ENCODE measurements around the gene BSG.

BSG gene

GRCh38 chr19:533364-534058 is 38.9 kb upstream of the BSG start:
- peak overlapping the region; percentile 76 for H3K4me3 ChIP-seq (ENCODE audit: low read length)
- no peak overlapping the region for H3K27ac ChIP-seq (ENCODE audit: low read depth, low read length)
- no peaks in the 10 kb centered on the region for H3F3A ChIP-seq (ENCODE audit: control insufficient read depth, insufficient read depth)
- H3K4me1 ChIP-seq (ENCODE audit: control insufficient read depth, low read length): peaks cover 17% of the 10 kb centered on the region
- H3K9me2 ChIP-seq (replicated peaks; ENCODE audit: control insufficient read depth, low read length): no peaks in the 10 kb centered on the region
- peaks cover 38% of the 10 kb centered on the region for H3K79me2 ChIP-seq (ENCODE audit: control insufficient read depth, low read length)
- TF ChIP-seq CTCF (IDR thresholded peaks at IDR 0.05; ENCODE audit: low read depth, low read length, poor library complexity, severe bottlenecking): no peak
- no peak for TF ChIP-seq EZH2phosphoT487 (IDR thresholded peaks at IDR 0.05; ENCODE audit: borderline replicate concordance, low read length)
- peaks cover 26% of the 10 kb centered on the region for H3K36me3 ChIP-seq (ENCODE audit: control insufficient read depth, low read length)
- H3K9me3 ChIP-seq (ENCODE audit: control insufficient read depth, insufficient read depth, low read length): no peaks in the 10 kb centered on the region
- no peaks in the 10 kb centered on the region for H3K27me3 ChIP-seq (ENCODE audit: control insufficient read depth, low read length)
- H3K4me2 ChIP-seq (ENCODE audit: low read length): peak overlapping the region; percentile 85
- peaks cover 8% of the 10 kb centered on the region for H4K20me1 ChIP-seq (ENCODE audit: control insufficient read depth, insufficient read depth, low read depth, low read length)

GRCh38 chr19:534088-534487 is 38.3 kb upstream of the BSG start:
- Histone ChIP-seq H3K4me3 (ENCODE audit: low read length) (no peak overlapping the region), H3K27me3 (ENCODE audit: control insufficient read depth, low read length) (no peaks in the 10 kb centered on the region), H3K27ac (ENCODE audit: low read depth, low read length) (no peak overlapping the region), H3K9me3 (ENCODE audit: control insufficient read depth, insufficient read depth, low read length) (no peaks in the 10 kb centered on the region), H3K36me3 (ENCODE audit: control insufficient read depth, low read length) (peaks cover 27% of the 10 kb centered on the region), H3F3A (ENCODE audit: control insufficient read depth, insufficient read depth) (no peaks in the 10 kb centered on the region), H3K9me2 (replicated peaks; ENCODE audit: control insufficient read depth, low read length) (no peaks in the 10 kb centered on the region), H3K4me1 (ENCODE audit: control insufficient read depth, low read length) (peaks cover 17% of the 10 kb centered on the region), H3K4me2 (ENCODE audit: low read length) (peak overlapping the region; percentile 85; the same call in 1 of the 2 replicates), H3K79me2 (ENCODE audit: control insufficient read depth, low read length) (peaks cover 38% of the 10 kb centered on the region), H4K20me1 (ENCODE audit: control insufficient read depth, insufficient read depth, low read depth, low read length) (peaks cover 8% of the 10 kb centered on the region)
- TF ChIP-seq CTCF (IDR thresholded peaks at IDR 0.05; ENCODE audit: low read depth, low read length, poor library complexity, severe bottlenecking) (peak; percentile 12), EZH2phosphoT487 (IDR thresholded peaks at IDR 0.05; ENCODE audit: borderline replicate concordance, low read length) (no peak)

- H3K27ac ChIP-seq (ENCODE audit: low read depth, low read length): no peak overlapping the region
- no peaks in the 10 kb centered on the region for H3F3A ChIP-seq (ENCODE audit: control insufficient read depth, insufficient read depth)
- TF ChIP-seq EZH2phosphoT487 (IDR thresholded peaks at IDR 0.05; ENCODE audit: borderline replicate concordance, low read length) (no peak), CTCF (IDR thresholded peaks at IDR 0.05; ENCODE audit: low read depth, low read length, poor library complexity, severe bottlenecking) (no peak)
- H4K20me1 ChIP-seq (ENCODE audit: control insufficient read depth, insufficient read depth, low read depth, low read length): peaks cover 8% of the 10 kb centered on the region
- peaks cover 38% of the 10 kb centered on the region for H3K79me2 ChIP-seq (ENCODE audit: control insufficient read depth, low read length)
- peaks cover 27% of the 10 kb centered on the region for H3K36me3 ChIP-seq (ENCODE audit: control insufficient read depth, low read length)
- no peak overlapping the region for H3K4me3 ChIP-seq (ENCODE audit: low read length)
- H3K9me3 ChIP-seq (ENCODE audit: control insufficient read depth, insufficient read depth, low read length): no peaks in the 10 kb centered on the region
- peaks cover 17% of the 10 kb centered on the region for H3K4me1 ChIP-seq (ENCODE audit: control insufficient read depth, low read length)
- no peak overlapping the region for H3K4me2 ChIP-seq (ENCODE audit: low read length)
- no peaks in the 10 kb centered on the region for H3K9me2 ChIP-seq (replicated peaks; ENCODE audit: control insufficient read depth, low read length)
- H3K27me3 ChIP-seq (ENCODE audit: control insufficient read depth, low read length): no peaks in the 10 kb centered on the region
Measured at GRCh38 chr19:535017-535835, 37.2 kb upstream of the BSG start.
